ENCODE data around the gene BANK1. TPM values are rescaled to one million over a fixed set of nuclear protein-coding genes. Genes with fewer than 3 reads are reported as not detected.

The BANK1 gene
- total RNA-seq, 3 donors from 2014 or later, result 0.98 to 13.3 (median 2.0) TPM

DNA sequence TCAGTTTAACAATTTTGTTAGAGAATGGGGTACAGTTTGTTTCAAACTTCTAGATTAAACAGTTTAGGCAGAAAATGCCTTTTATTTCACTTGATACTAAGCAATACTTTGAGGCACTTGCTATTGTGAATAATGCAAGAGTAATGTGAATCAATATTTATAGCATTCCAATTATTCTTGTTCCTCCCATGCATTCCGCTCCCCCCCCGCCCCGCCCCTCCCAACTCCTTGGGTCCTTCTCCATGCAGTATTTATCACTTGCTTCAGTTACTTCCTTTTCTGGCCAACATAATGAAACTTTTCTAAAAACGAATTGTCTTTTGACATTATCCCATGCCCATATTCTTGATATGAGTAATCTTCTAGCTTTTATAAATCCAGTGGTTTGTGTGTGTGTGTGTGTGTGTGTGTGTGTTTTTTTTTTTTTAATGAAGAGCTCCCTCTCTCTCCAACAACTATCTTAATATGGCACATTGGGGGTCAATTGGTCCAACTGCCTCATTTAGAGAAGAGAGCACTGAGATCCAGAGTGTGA, 1.6 kb downstream of the BANK1 start:
- Histone ChIP-seq H3K27ac (no peak overlapping the region), H3K4me3 (no peak overlapping the region), H3K4me1 (no peaks in the 10 kb centered on the region), H3K9me3 (peaks cover 0 to 5% of the 10 kb centered on the region in 2 donors), H3K27me3 (peaks cover 0 to 3% of the 10 kb centered on the region in 2 donors), H3K36me3 (no peaks in the 10 kb centered on the region)
- TF ChIP-seq POLR2AphosphoS5 (IDR thresholded peaks at IDR 0.05) (no peak), POLR2A (IDR thresholded peaks at IDR 0.05) (no peak)
- TF ChIP-seq, protein P1, sequence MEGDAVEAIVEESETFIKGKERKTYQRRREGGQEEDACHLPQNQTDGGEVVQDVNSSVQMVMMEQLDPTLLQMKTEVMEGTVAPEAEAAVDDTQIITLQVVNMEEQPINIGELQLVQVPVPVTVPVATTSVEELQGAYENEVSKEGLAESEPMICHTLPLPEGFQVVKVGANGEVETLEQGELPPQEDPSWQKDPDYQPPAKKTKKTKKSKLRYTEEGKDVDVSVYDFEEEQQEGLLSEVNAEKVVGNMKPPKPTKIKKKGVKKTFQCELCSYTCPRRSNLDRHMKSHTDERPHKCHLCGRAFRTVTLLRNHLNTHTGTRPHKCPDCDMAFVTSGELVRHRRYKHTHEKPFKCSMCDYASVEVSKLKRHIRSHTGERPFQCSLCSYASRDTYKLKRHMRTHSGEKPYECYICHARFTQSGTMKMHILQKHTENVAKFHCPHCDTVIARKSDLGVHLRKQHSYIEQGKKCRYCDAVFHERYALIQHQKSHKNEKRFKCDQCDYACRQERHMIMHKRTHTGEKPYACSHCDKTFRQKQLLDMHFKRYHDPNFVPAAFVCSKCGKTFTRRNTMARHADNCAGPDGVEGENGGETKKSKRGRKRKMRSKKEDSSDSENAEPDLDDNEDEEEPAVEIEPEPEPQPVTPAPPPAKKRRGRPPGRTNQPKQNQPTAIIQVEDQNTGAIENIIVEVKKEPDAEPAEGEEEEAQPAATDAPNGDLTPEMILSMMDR (IDR thresholded peaks at IDR 0.05), result no peak
- intact Hi-C loops (cut with DNase I; ENCODE audit: low total_unique reads), result no loop called here
- DNase-seq (ENCODE audit: low spot score in 2 of 2), result no peak

DNA sequence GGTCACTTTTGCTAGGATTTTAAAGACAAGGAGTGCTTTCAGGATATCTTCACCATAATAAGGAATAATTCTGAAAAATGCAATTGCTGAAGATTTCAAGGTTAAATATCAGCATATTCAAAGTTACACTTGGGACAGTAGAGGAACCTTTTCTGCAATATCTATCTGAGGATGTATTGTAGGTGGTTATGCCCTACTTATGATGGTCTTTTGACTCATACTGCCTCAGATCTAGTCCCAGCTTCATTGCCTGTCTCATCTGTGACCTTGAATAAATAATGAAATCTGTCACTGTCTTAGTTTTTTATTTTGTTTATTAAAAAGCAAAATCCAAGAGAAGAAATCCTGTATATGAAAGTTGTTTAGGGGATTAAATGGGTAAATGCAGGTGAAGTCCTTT, 2.9 kb downstream of the BANK1 start:
- H3K27me3 ChIP-seq, result peaks cover 0 to 3% of the 10 kb centered on the region in 2 donors
- no peaks in the 10 kb centered on the region for H3K9me3 ChIP-seq
- H3K4me1 ChIP-seq, result no peaks in the 10 kb centered on the region
- no peak overlapping the region for H3K4me3 ChIP-seq
- TF ChIP-seq, protein P1 (IDR thresholded peaks at IDR 0.05), result no peak
- TF ChIP-seq POLR2AphosphoS5 (IDR thresholded peaks at IDR 0.05) (no peak), POLR2A (IDR thresholded peaks at IDR 0.05) (no peak)
- no peaks in the 10 kb centered on the region for H3K36me3 ChIP-seq
- DNase-seq (ENCODE audit: low spot score in 2 of 2), result no peak
- intact Hi-C loops (cut with DNase I; ENCODE audit: low total_unique reads), result no loop called here
- no peak overlapping the region for H3K27ac ChIP-seq

DNA sequence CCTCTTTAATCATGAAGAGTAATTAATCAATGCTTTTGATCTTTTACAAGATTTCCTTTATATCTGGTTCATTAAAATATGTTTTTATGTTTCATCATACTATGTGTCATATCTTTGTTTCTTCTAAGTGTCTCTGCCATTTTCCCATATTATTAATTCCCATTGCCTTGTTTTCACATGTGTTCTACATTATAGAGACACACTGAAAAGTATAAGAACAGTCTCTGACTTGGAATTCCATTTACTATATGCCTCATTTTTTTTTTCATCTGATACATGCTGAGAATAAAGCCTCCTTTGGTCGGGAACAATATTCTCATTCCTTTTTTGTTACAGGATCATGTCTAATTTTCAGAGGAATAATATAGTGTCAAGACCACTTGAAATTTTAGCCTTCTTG, 4.3 kb downstream of the BANK1 start:
- TF ChIP-seq, protein P1 (IDR thresholded peaks at IDR 0.05), result no peak
- TF ChIP-seq POLR2A (IDR thresholded peaks at IDR 0.05) (no peak), POLR2AphosphoS5 (IDR thresholded peaks at IDR 0.05) (no peak)
- Histone ChIP-seq H3K4me1 (no peaks in the 10 kb centered on the region), H3K27me3 (peaks cover 0 to 3% of the 10 kb centered on the region in 2 donors), H3K27ac (no peak overlapping the region), H3K9me3 (no peaks in the 10 kb centered on the region), H3K4me3 (no peak overlapping the region), H3K36me3 (no peaks in the 10 kb centered on the region)
- intact Hi-C loops (cut with DNase I; ENCODE audit: low total_unique reads), result no loop called here
- DNase-seq (ENCODE audit: low spot score in 2 of 2), result no peak

DNA sequence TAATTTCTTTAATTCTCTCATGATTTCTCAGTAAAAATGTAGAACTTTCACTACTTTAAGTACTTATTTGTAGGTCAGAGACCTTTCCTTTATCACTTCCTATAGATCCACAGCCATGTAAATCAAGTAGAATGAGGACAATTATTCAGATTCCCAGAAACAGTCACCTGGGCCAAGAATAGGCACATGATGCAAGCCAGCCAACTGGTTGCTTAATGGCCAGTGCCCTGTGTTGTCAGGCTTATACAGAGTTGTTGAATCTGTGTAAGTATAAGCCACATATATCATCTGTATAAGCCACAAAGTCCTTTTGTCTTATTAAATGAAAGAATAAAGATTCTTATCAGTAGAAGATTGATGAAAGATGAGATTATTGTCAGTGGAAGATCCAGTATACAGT, 5.2 kb downstream of the BANK1 start:
- no peaks in the 10 kb centered on the region for H3K36me3 ChIP-seq
- H3K9me3 ChIP-seq, result no peaks in the 10 kb centered on the region
- no peak overlapping the region for H3K4me3 ChIP-seq
- no peak overlapping the region for H3K27ac ChIP-seq
- intact Hi-C loops (cut with DNase I; ENCODE audit: low total_unique reads), result no loop called here
- H3K4me1 ChIP-seq, result no peaks in the 10 kb centered on the region
- TF ChIP-seq, protein P1 (IDR thresholded peaks at IDR 0.05), result no peak
- no peak for TF ChIP-seq POLR2AphosphoS5 (IDR thresholded peaks at IDR 0.05)
- TF ChIP-seq POLR2A (IDR thresholded peaks at IDR 0.05), result no peak
- H3K27me3 ChIP-seq, result peaks cover 0 to under 1% of the 10 kb centered on the region in 2 donors
- no peak for DNase-seq (ENCODE audit: low spot score in 2 of 2)

DNA sequence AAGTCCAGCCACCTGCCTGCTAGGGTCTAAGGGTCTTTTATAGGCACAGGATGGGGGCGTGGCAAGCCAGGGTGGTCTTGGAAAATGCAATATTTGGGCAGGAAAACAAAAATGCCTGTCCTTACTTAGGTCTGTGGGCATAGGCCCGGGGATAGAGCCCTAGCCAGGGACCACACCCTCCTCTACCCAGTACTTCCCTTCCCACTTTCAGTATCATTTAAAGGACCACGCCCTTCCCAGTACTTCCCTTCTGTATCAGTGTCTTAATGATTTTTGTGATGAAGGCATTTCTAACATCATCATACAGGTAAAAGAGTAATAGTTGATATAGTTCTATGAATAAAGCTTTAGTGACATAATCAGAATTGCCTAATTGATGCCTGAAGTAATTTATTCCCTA, 11.4 kb downstream of the BANK1 start:
- Histone ChIP-seq H3K36me3 (no peaks in the 10 kb centered on the region), H3K4me3 (no peak overlapping the region), H3K4me1 (no peaks in the 10 kb centered on the region), H3K27ac (no peak overlapping the region), H3K27me3 (no peaks in the 10 kb centered on the region), H3K9me3 (no peaks in the 10 kb centered on the region)
- DNase-seq (ENCODE audit: low spot score in 2 of 2), result no peak
- TF ChIP-seq, protein P1 (IDR thresholded peaks at IDR 0.05), result no peak
- no peak for TF ChIP-seq POLR2A (IDR thresholded peaks at IDR 0.05)
- no peak for TF ChIP-seq POLR2AphosphoS5 (IDR thresholded peaks at IDR 0.05)
- intact Hi-C loops (cut with DNase I; ENCODE audit: low total_unique reads), result no loop called here

Measured in breast epithelium (tissue), 4 donors.